ENCODE results near the gene PKN1.

Gene PKN1

GRCh38 chr19:14517446-14517839 lies 84.3 kb downstream of the PKN1 start:
- DNase-seq: no peak

GRCh38 chr19:14517840-14518505 lies 84.9 kb downstream of the PKN1 start, which contains the start of gene DNAJB1:
Gene DNAJB1, minus strand, starts transcription at chr19:14518397. Its CDS starts 48 bp downstream, at chr19:14518349.
- DNase-seq: no peak

DNA sequence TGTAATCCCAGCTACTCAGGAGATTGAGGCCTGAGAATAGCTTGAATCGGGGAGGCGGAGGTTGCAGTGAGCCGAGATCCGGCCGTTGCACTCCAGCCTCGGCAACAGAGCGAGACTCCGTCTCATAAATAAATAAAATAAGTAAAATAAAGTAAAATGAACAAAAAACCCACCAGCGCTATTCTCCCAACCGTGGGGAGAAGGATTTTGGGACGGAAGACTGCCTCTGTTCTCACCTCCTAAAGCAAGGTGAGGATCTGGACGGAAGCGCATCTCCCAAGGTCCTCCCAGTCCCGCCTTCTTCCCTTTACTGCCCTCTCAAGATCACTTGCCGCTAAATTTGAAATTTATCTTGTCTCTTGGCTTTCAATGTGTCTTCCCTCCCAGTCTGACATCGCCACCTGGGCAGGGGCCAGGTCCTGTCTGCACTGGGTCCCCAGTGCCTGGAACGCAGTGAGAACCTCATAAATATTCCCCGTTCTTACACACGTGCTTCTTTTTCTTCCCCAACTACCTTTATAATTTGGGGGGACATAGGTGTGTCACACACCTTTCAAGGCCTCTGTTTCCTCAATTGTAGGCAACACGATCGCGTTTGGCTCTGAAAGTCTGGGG lies 86.2 kb downstream of the PKN1 start:
- no peak for DNase-seq

GRCh38 chr19:14519860-14520407 lies 86.8 kb downstream of the PKN1 start:
- DNase-seq: no peak

- DNase-seq: no peak
Measured at GRCh38 chr19:14520543-14520942, 87.4 kb downstream of the PKN1 start.

Data from NCI-H1694 treated with DMSO at 0.1 percent for 48 hours (cell line).